Esophagus squamous epithelium (tissue), 4 donors: ENCODE data around the gene DDX28.

Source experiments
- POLR2A ChIP-seq, 4 donors: fragments of 450-650 bp; IDR thresholded peaks; one replicate each; pipeline ENCODE4 v1.6.1; 2017; ENCODE audit warnings: antibody characterized with exemption in 4 of 4, mild to moderate bottlenecking in 4 of 4, moderate library complexity in 3 of 4
- TF ChIP-seq, protein P1 (sequence below), 6 experiments: fragments of 450-650 bp in 4 of 6; fragments of 200-600 bp in 2 of 6; sonication (generic) in 2 of 6; IDR thresholded peaks; one replicate each; pipeline ENCODE4 v1.5.1; 2016 to 2019; ENCODE audit warnings: antibody characterized with exemption in 6 of 6, mild to moderate bottlenecking in 4 of 6, moderate library complexity in 4 of 6

DNA sequence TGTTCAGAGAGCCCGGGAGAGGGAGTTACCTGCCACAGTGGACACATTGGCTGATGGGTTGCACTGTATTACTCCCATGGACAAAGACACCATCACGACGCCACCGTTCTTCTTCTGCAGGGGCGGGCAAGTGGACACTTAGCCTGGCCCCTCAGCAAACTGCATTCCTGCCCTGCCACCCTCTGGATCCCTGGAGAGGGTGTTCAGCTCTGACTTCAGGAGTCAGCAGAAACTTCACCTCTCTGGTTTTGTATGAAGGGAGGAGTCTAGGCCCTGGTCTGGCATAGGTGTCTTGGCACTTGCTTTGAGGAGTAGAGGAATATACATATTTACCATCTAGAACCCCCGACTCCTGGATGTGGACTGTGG lies 33.0 kb downstream of the DDX28 start:
- no peak for TF ChIP-seq POLR2A (IDR thresholded peaks at IDR 0.05)
- TF ChIP-seq, protein P1, sequence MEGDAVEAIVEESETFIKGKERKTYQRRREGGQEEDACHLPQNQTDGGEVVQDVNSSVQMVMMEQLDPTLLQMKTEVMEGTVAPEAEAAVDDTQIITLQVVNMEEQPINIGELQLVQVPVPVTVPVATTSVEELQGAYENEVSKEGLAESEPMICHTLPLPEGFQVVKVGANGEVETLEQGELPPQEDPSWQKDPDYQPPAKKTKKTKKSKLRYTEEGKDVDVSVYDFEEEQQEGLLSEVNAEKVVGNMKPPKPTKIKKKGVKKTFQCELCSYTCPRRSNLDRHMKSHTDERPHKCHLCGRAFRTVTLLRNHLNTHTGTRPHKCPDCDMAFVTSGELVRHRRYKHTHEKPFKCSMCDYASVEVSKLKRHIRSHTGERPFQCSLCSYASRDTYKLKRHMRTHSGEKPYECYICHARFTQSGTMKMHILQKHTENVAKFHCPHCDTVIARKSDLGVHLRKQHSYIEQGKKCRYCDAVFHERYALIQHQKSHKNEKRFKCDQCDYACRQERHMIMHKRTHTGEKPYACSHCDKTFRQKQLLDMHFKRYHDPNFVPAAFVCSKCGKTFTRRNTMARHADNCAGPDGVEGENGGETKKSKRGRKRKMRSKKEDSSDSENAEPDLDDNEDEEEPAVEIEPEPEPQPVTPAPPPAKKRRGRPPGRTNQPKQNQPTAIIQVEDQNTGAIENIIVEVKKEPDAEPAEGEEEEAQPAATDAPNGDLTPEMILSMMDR (IDR thresholded peaks at IDR 0.05), result no peak
